ENCODE results near the gene NELL2. TPM values are rescaled to one million over a fixed set of nuclear protein-coding genes. Genes with fewer than 3 reads are reported as not detected.

The NELL2 gene
- total RNA-seq, 4 donors from 2014 or later, result 0.51 to 4.2 (median 1.8) TPM

GRCh38 chr12:44477331-44477980 lies 398.7 kb downstream of the NELL2 start:
- no peak for TF ChIP-seq CTCF (IDR thresholded peaks at IDR 0.05; ENCODE audit: low read depth)

- no peak for TF ChIP-seq CTCF (IDR thresholded peaks at IDR 0.05; ENCODE audit: low read depth)
Measured at GRCh38 chr12:44476683-44477082, 399.4 kb downstream of the NELL2 start.

- TF ChIP-seq CTCF (IDR thresholded peaks at IDR 0.05; ENCODE audit: low read depth), result no peak
Measured at GRCh38 chr12:44465139-44465538, 411.0 kb downstream of the NELL2 start.

GRCh38 chr12:44464180-44464579 lies 411.9 kb downstream of the NELL2 start:
- TF ChIP-seq CTCF (IDR thresholded peaks at IDR 0.05; ENCODE audit: low read depth), result no peak

GRCh38 chr12:44462729-44463128 lies 413.4 kb downstream of the NELL2 start:
- no peak for TF ChIP-seq CTCF (IDR thresholded peaks at IDR 0.05; ENCODE audit: low read depth)

GRCh38 chr12:44460261-44460660 lies 415.9 kb downstream of the NELL2 start:
- TF ChIP-seq CTCF (IDR thresholded peaks at IDR 0.05; ENCODE audit: low read depth), result no peak

- no peak for TF ChIP-seq CTCF (IDR thresholded peaks at IDR 0.05; ENCODE audit: low read depth)
Measured at GRCh38 chr12:44459569-44459968, 416.5 kb downstream of the NELL2 start.

Small RNA genes lying within 50 kb of the gene (small RNA-seq; reads per million reads assigned to genes)
- gene RF00019, result 0.49 reads per million

Other genes starting within 250 kb of the NELL2 start
- gene DBX2, start 174.8 kb upstream of the NELL2 start, total RNA-seq, result under 1 TPM in 1 of 4 donors, not detected in 3; 0.66 TPM